Activated CD8-positive, alpha-beta memory T cell treated with anti-CD3 and anti-CD28 coated beads for 24 hours (primary cell): ENCODE data around the gene COL6A2.
"Not testable (repeated sequence)": the region's sequence is repeated elsewhere in the genome, so short reads cannot be mapped to it uniquely, and the experiment has no call there.

ENCODE experiments used
- DNase-seq: peaks from one replicate; pipeline ENCODE4 v3.0.0-alpha.2; 2020

COL6A2 gene

GRCh38 chr21:46061063-46061462 lies 36.8 kb upstream of the COL6A2 start:
- DNase-seq = no peak

GRCh38 chr21:46061518-46061917 lies 36.4 kb upstream of the COL6A2 start:
- peak; percentile 42 for DNase-seq

- peak; percentile 51 for DNase-seq
Observed at GRCh38 chr21:46061950-46062349, 36.0 kb upstream of the COL6A2 start.

- peak; percentile 50 for DNase-seq
Observed at GRCh38 chr21:46062471-46063211, 35.3 kb upstream of the COL6A2 start.

- peak; percentile 52 for DNase-seq
Observed at GRCh38 chr21:46063227-46063626, 34.7 kb upstream of the COL6A2 start.

GRCh38 chr21:46063734-46064680 lies 33.9 kb upstream of the COL6A2 start:
- DNase-seq = peak; percentile 49

- peak; percentile 59 for DNase-seq
Observed at GRCh38 chr21:46064870-46065214, 33.1 kb upstream of the COL6A2 start.

GRCh38 chr21:46065215-46065913 lies 32.5 kb upstream of the COL6A2 start:
- DNase-seq = peak; percentile 60

GRCh38 chr21:46065914-46066551 lies 31.9 kb upstream of the COL6A2 start:
- peak; percentile 56 for DNase-seq

GRCh38 chr21:46066591-46067331 lies 31.2 kb upstream of the COL6A2 start:
- peak; percentile 47 for DNase-seq

GRCh38 chr21:46067505-46068201 lies 30.3 kb upstream of the COL6A2 start:
- DNase-seq = peak; percentile 52

- DNase-seq = no peak
Observed at GRCh38 chr21:46068516-46069079, 29.3 kb upstream of the COL6A2 start.

GRCh38 chr21:46069166-46069565 lies 28.7 kb upstream of the COL6A2 start:
- DNase-seq = peak; percentile 37

- DNase-seq = peak; percentile 32
Observed at GRCh38 chr21:46069719-46070279, 28.1 kb upstream of the COL6A2 start.

- DNase-seq = no peak
Observed at GRCh38 chr21:46071082-46071481, 26.8 kb upstream of the COL6A2 start.

- DNase-seq = not testable (repeated sequence)
Observed at GRCh38 chr21:46076724-46077123, 21.2 kb upstream of the COL6A2 start.

- DNase-seq = peak; percentile 32
Observed at GRCh38 chr21:46077674-46078101, 20.2 kb upstream of the COL6A2 start.

GRCh38 chr21:46078322-46078977 lies 19.5 kb upstream of the COL6A2 start:
- DNase-seq = peak; percentile 49

GRCh38 chr21:46078978-46079351 lies 18.9 kb upstream of the COL6A2 start:
- no peak for DNase-seq
